Loucy (cell line): ENCODE results near the gene GRHL1.

ENCODE experiments used
- CTCF ChIP-seq: fragments of 200-600 bp; sonication (generic); conservative IDR thresholded peaks from 2 replicates; pipeline ENCODE4 v1.5.1; 2014; ENCODE audit warnings: mild to moderate bottlenecking, antibody characterized with exemption, low read length
- EZH2phosphoT487 ChIP-seq: fragments of 200-600 bp; IDR thresholded peaks from 2 replicates; pipeline ENCODE4 v1.6.1; 2018; ENCODE audit warnings: antibody characterized with exemption, mild to moderate bottlenecking, moderate library complexity, borderline replicate concordance

GRCh38 chr2:9910699-9911098 is 40.8 kb upstream of the GRHL1 start:
- no peak for TF ChIP-seq CTCF
- TF ChIP-seq EZH2phosphoT487: no peak
